ENCODE data around the gene FHIT.

The FHIT gene

DNA sequence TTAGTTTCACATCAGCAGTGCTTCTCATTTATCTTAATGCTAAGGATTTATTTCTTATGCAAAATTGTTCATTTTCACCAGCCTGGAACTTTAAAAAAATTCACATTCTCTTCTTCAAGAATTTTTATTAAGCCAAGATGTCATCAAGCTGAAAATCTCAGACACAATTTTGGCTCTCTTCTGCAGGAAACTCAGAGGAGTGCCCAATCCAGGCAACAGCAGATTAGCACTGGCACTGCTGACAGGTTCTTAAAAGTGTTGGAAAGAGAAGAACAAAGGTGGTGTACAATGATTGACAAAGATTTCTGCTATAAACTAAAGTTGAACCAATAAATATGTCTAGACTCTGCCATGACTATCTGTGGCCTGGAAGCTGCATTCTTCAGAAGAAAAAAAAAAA is 479.5 kb downstream of the FHIT start:
- no peak for TF ChIP-seq EZH2phosphoT487 (conservative IDR thresholded peaks at IDR 0.05; ENCODE audit: low read length)
- Histone ChIP-seq H3K36me3 (ENCODE audit: low read length) (no peaks in the 10 kb centered on the region), H3K9me3 (ENCODE audit: insufficient read depth, low read length) (no peaks in the 10 kb centered on the region), H3K4me3 (ENCODE audit: insufficient read depth, low read length, poor library complexity, severe bottlenecking) (no peak overlapping the region), H3K79me2 (ENCODE audit: insufficient read depth, low read length) (no peaks in the 10 kb centered on the region), H3K4me2 (ENCODE audit: low read depth, low read length, poor library complexity, severe bottlenecking) (no peak overlapping the region), H3K27ac (ENCODE audit: low read depth, low read length) (no peak overlapping the region), H3F3A (ENCODE audit: insufficient read depth) (no peaks in the 10 kb centered on the region), H2AFZ (ENCODE audit: low read depth, low read length, severe bottlenecking) (no peak overlapping the region), H3K9ac (ENCODE audit: low read length) (no peak overlapping the region), H3K9me2 (replicated peaks; ENCODE audit: insufficient read depth, low read length) (no peaks in the 10 kb centered on the region), H4K20me1 (ENCODE audit: low read depth, low read length) (no peaks in the 10 kb centered on the region), H3K27me3 (ENCODE audit: low read length) (no peaks in the 10 kb centered on the region)

DNA sequence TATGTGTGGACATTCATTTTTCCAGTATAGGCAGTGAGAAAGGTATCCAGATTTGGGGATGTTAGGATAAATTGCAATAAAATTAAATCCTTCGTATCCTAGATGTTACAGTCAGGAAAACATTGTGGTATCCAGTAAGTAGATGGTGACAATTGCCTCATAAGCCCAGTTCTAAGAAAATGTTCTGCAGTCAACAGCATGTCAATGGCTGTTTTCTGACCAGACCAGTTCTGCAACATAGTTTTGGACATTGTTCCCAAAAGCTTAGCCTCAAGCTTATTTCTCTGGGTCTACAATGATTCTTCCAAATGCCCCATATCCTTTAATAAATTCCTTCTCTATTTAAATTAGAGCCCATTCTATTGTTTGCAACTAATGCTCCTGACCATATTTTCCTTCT is 480.7 kb downstream of the FHIT start:
- Histone ChIP-seq H3K27me3 (ENCODE audit: low read length) (no peaks in the 10 kb centered on the region), H3K9me2 (replicated peaks; ENCODE audit: insufficient read depth, low read length) (no peaks in the 10 kb centered on the region), H2AFZ (ENCODE audit: low read depth, low read length, severe bottlenecking) (no peak overlapping the region), H3K79me2 (ENCODE audit: insufficient read depth, low read length) (no peaks in the 10 kb centered on the region), H4K20me1 (ENCODE audit: low read depth, low read length) (no peaks in the 10 kb centered on the region), H3K27ac (ENCODE audit: low read depth, low read length) (no peak overlapping the region), H3K36me3 (ENCODE audit: low read length) (no peaks in the 10 kb centered on the region), H3K4me3 (ENCODE audit: insufficient read depth, low read length, poor library complexity, severe bottlenecking) (no peak overlapping the region), H3F3A (ENCODE audit: insufficient read depth) (no peaks in the 10 kb centered on the region), H3K9ac (ENCODE audit: low read length) (no peak overlapping the region), H3K9me3 (ENCODE audit: insufficient read depth, low read length) (no peaks in the 10 kb centered on the region), H3K4me2 (ENCODE audit: low read depth, low read length, poor library complexity, severe bottlenecking) (no peak overlapping the region)
- no peak for TF ChIP-seq EZH2phosphoT487 (conservative IDR thresholded peaks at IDR 0.05; ENCODE audit: low read length)
- TF ChIP-seq, protein P1, sequence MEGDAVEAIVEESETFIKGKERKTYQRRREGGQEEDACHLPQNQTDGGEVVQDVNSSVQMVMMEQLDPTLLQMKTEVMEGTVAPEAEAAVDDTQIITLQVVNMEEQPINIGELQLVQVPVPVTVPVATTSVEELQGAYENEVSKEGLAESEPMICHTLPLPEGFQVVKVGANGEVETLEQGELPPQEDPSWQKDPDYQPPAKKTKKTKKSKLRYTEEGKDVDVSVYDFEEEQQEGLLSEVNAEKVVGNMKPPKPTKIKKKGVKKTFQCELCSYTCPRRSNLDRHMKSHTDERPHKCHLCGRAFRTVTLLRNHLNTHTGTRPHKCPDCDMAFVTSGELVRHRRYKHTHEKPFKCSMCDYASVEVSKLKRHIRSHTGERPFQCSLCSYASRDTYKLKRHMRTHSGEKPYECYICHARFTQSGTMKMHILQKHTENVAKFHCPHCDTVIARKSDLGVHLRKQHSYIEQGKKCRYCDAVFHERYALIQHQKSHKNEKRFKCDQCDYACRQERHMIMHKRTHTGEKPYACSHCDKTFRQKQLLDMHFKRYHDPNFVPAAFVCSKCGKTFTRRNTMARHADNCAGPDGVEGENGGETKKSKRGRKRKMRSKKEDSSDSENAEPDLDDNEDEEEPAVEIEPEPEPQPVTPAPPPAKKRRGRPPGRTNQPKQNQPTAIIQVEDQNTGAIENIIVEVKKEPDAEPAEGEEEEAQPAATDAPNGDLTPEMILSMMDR (IDR thresholded peaks at IDR 0.05; ENCODE audit: insufficient read depth, low read length, poor library complexity, severe bottlenecking) = no peak

- Histone ChIP-seq H3K27me3 (ENCODE audit: low read length) (no peaks in the 10 kb centered on the region), H3K9me3 (ENCODE audit: insufficient read depth, low read length) (no peaks in the 10 kb centered on the region), H4K20me1 (ENCODE audit: low read depth, low read length) (no peaks in the 10 kb centered on the region), H3K9me2 (replicated peaks; ENCODE audit: insufficient read depth, low read length) (no peaks in the 10 kb centered on the region), H3K36me3 (ENCODE audit: low read length) (no peaks in the 10 kb centered on the region), H3F3A (ENCODE audit: insufficient read depth) (no peaks in the 10 kb centered on the region), H3K9ac (ENCODE audit: low read length) (no peak overlapping the region), H3K4me2 (ENCODE audit: low read depth, low read length, poor library complexity, severe bottlenecking) (no peak overlapping the region), H3K27ac (ENCODE audit: low read depth, low read length) (no peak overlapping the region), H2AFZ (ENCODE audit: low read depth, low read length, severe bottlenecking) (no peak overlapping the region), H3K79me2 (ENCODE audit: insufficient read depth, low read length) (no peaks in the 10 kb centered on the region), H3K4me3 (ENCODE audit: insufficient read depth, low read length, poor library complexity, severe bottlenecking) (no peak overlapping the region)
- no peak for TF ChIP-seq EZH2phosphoT487 (conservative IDR thresholded peaks at IDR 0.05; ENCODE audit: low read length)
Observed at GRCh38 chr3:60767536-60767935, 483.7 kb downstream of the FHIT start.

- Histone ChIP-seq H3K9me2 (replicated peaks; ENCODE audit: insufficient read depth, low read length) (no peaks in the 10 kb centered on the region), H3K27me3 (ENCODE audit: low read length) (no peaks in the 10 kb centered on the region), H3K36me3 (ENCODE audit: low read length) (no peaks in the 10 kb centered on the region), H3K9me3 (ENCODE audit: insufficient read depth, low read length) (no peaks in the 10 kb centered on the region), H3K4me3 (ENCODE audit: insufficient read depth, low read length, poor library complexity, severe bottlenecking) (no peak overlapping the region), H3F3A (ENCODE audit: insufficient read depth) (no peaks in the 10 kb centered on the region), H3K79me2 (ENCODE audit: insufficient read depth, low read length) (no peaks in the 10 kb centered on the region), H4K20me1 (ENCODE audit: low read depth, low read length) (no peaks in the 10 kb centered on the region), H3K9ac (ENCODE audit: low read length) (no peak overlapping the region), H3K27ac (ENCODE audit: low read depth, low read length) (no peak overlapping the region), H2AFZ (ENCODE audit: low read depth, low read length, severe bottlenecking) (no peak overlapping the region), H3K4me2 (ENCODE audit: low read depth, low read length, poor library complexity, severe bottlenecking) (no peak overlapping the region)
- no peak for TF ChIP-seq EZH2phosphoT487 (conservative IDR thresholded peaks at IDR 0.05; ENCODE audit: low read length)
- TF ChIP-seq, protein P1 (IDR thresholded peaks at IDR 0.05; ENCODE audit: insufficient read depth, low read length, poor library complexity, severe bottlenecking) = no peak
Observed at GRCh38 chr3:60765776-60766175, 485.5 kb downstream of the FHIT start.
